ENCODE data around the gene MYADM.
"Not testable (repeated sequence)": the region's sequence is repeated elsewhere in the genome, so short reads cannot be mapped to it uniquely, and the experiment has no call there.

Gene MYADM, protein sequence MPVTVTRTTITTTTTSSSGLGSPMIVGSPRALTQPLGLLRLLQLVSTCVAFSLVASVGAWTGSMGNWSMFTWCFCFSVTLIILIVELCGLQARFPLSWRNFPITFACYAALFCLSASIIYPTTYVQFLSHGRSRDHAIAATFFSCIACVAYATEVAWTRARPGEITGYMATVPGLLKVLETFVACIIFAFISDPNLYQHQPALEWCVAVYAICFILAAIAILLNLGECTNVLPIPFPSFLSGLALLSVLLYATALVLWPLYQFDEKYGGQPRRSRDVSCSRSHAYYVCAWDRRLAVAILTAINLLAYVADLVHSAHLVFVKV

GRCh38 chr19:53867225-53868090 is at the start of gene MYADM:
TSS of gene MYADM (plus strand) at chr19:53867883. CDS start at chr19:53873530, 5,647 bp downstream.
- DNase-seq, result peak; percentile 98

DNA sequence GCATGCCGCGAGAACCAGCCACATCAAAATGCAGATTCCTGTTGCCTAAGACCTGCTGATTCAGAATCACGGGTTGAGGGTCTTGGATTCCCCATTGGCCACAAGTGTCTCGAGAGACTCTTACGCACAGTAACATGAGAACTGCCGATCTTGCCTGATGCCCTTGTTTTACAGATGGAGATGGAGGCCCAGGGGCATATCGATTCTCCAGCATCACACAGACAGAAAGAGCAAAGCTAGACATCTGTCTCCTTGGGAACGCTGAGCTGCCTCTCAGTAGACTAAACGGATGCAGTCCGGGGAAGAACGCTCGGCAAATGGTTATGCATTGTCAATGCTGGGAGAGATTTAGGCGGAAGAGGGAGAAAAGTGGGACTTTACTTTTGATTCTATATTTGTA is 48.9 kb upstream of the MYADM start:
- no peak for DNase-seq

DNA sequence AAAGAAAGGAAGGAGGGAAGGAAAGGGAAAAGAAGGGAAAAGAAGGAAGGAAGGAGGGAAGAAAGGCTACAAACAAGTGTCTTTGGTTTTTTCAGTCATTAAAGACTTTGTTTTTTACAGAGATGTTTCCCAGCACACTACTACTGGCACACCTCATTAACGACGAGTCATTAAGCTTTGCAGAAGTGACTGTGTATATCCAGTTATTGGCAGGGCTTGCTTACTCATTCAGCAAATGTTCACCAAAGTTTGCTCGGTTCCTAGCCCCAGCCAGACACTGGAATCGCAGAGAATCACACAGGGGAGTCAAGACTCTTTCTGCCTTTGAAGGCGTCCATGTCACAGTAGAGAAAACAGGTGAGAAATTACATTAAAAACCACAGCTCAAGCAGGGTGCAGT is 47.8 kb upstream of the MYADM start:
- no peak for DNase-seq

- DNase-seq, result no peak
These were observed 44.1 kb upstream of the MYADM start for GRCh38 chr19:53823380-53824120.

DNA sequence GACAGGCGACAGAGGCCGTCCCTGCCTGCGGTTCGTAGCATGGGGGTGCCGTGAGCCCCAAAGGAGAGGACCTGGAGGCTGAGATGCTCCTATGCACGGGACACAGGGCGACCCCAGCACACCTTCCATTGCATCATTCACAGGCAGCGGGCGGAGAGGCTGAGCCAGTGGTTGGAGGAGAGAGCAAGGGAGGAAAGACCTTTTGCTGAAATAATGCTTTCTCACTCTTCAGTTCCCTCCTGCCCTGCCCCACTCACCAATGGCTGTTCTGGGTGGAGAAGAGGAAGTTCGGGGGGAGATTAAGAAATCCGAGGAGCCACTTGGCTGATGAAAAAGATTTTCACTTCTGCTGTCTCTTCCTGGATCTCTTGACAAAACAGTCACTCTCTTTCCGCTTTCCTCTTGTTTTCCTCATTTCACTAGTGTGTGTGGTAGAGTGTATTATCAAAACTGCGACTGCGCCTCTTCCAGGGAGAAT is 43.5 kb upstream of the MYADM start, which contains the start of gene NLRP12:
NLRP12 (minus strand) TSS at position 181 of the 478 bp plus-strand sequence; CDS start at position 41, 140 bp downstream.
- peak; percentile 98 for DNase-seq

DNA sequence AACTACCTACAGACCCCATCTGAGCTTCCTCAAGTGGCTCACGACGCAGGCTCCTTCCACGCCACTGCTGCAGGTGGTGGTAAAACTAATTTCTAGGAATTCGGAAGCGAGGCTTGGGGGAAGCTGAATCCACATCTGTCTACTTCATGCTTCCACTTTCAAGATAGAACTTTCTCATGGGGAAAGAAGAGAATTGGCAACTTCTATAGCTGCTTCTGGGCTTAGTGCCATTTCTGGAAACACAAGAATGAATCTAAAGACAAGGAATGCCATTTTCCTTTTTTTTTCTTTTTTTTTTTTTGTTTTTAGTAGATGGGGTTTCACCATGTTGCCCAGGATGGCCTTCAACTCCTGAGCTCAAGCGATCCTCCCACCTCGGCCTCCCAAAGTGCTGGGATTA is 40.8 kb upstream of the MYADM start:
- DNase-seq, result no peak

DNA sequence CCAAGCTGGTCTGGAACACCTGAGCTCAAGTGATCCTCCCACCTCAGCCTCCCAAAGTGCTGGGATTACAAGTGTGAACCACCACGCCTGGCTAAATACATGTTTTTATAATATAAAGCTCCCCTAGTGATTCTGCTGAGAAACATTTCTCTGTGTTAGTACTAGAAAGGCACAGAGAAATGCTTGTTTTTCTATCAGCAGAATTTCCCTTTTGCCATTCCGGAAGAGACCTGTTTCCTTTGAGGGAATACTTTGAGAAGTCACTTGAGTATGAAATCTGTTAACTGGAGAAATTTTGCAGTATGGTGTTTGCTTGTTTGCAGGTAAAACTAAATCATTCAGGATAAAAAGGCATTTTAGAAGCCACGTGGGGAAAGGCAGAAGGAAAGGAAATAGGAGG is 39.2 kb upstream of the MYADM start:
- no peak for DNase-seq

DNA sequence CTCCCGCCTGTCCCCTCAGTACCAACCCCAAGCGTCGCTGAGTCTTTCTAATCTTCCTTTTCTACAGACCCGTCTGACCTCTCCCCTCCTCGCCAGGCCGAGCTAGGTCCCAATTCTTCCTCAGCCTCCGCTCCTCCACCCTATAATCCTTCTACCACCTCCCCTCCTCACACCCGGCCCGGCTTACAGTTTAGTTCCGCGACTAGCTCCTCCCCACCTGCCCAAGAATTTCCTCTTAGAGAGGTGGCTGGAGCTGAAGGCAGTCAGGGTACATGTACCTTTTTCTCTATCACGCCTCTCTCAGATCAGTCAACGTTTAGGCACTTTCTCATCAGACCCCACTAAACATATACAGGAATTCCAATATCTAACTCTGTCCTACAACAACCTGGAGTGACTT is 34.8 kb upstream of the MYADM start:
- DNase-seq, result not testable (repeated sequence)

DNA sequence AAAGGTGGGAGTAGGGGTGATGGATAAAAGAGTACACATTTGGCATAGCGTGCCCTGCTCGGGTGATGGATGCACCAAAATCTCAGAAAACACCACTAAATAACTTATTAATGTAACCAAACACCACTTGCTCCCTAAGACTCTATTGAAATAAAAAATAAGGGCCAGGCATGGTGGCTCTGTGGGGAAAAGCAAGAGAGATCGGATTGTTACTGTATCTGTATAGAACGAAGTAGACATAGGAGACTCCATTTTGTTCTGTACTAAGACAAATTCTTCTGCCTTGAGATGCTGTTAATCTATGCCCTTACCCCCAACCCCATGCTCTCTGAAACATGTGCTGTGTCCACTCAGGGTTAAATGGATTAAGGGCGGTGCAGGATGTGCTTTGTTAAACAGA is 29.2 kb upstream of the MYADM start:
- DNase-seq, result not testable (repeated sequence)

GRCh38 chr19:53840241-53840640 is 27.4 kb upstream of the MYADM start:
- not testable (repeated sequence) for DNase-seq

- DNase-seq, result peak; percentile 76
These were observed 26.8 kb upstream of the MYADM start for GRCh38 chr19:53840914-53841313.

- peak; percentile 91 for DNase-seq
These were observed 22.8 kb upstream of the MYADM start for GRCh38 chr19:53844849-53845246.

DNA sequence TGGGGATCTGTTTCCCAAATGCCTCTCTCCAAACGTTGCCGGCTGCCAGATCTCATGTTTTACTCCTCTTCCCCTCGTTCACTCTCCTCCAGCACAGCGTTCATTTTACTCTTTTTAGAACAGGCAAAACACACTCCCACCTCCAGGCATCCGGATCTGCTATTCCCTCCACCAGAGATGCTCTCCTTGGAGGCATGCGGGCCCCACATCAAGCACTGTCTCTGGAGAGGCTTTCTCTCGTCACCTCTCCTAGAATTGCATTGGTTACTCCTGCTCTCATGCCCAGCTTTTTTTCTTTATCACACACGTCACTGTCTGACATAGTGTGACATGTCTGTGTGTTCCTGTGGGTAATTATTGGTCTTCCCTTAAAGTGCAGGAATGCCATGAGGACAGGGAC is 20.1 kb upstream of the MYADM start:
- no peak for DNase-seq

DNA sequence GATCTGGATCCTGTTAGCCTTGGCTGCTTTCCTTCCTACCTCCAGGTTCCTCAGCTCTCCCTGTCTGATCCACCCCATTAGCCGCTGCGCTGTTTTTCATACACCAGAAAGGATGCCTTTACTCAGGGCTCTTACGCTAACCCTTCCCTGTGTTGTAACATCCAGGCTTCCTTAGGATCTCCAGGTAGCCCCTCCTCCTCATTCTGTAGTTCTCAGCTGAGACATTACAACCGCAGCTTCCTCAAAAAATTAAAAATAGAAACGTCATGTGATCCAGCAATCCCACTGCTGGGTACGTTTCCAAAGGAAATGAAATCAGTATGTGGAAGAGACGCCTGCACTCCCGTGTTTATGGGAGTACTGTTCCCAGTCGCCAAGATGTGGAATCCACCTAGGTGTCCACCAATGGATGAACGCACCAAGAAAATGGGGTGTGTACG is 18.4 kb upstream of the MYADM start:
- DNase-seq, result peak; percentile 87

GRCh38 chr19:53853707-53854106 is 14.0 kb upstream of the MYADM start:
- DNase-seq, result no peak

GRCh38 chr19:53864308-53864836 is 3.3 kb upstream of the MYADM start:
- DNase-seq, result no peak

DNA sequence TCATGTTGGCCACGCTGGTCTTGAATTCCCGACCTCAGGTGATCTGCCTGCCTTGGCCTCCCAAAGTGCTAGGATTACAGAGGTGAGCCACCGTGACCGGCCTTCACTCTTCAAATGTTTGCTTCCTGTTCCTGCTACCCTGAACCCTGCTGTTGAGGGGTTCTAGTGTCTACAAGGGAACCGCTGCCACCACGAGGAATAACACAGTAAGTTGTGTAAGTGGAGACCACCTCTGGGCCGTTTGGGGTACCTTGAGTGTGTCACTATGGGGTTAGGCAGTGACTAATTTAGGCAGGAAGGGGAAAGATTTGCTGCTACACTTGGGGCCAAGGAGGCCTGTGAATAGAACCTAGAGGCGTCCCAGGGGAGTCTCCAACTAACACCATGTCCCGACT is 2.2 kb upstream of the MYADM start:
- DNase-seq, result no peak

GRCh38 chr19:53865918-53866864 is 1.5 kb upstream of the MYADM start:
- DNase-seq, result peak; percentile 68

GRCh38 chr19:53866865-53867224 is 838 bp upstream of the MYADM start:
- no peak for DNase-seq

DNA sequence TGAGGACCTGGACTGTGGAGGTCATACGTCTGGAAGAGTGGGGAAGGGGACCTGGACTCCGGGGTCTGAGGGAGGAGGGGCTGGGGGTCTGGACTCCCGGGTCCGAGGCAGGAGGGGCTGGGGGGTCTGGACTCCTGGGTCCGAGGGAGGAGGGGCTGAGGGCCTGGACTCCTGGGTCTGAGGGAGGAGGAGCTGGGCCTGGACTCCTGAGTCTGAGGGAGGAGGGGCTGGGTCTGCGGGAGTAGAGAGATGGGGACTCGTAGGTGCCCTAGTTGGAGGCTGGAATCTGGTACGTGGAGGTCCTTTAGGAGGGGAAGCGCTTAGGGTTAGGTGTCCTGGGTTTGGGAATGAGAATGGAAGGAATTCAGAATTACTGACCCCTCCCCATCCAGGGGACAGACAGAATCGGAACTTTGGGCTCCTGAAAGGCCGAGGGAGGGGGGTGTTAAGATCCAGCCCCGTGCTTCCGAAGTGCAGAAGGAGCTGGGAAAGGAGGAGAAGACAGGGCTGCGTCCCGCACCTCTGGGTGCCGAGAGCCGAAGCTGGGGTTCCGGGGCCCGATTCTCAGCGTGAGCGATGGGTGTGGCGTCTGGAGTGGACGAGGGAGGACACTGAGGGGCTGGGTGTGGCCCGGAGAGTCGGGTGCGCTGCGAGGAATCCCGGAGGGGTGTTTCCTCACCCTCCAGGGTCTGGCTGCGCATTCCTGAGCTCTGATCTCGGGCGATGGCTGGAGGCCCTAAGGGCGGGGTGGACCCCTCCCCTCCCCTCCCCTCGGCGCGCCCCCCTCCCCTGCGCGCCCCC is 608 bp downstream of the MYADM start:
- peak; percentile 80 for DNase-seq
